Measurements from ENCODE around the gene S100A10. TPM values are rescaled to one million over a fixed set of nuclear protein-coding genes. Genes with fewer than 3 reads are reported as not detected.

S100A10 gene
- total RNA-seq, 1 donor from 2014 or later: 186 TPM

- Histone ChIP-seq H3K27ac (replicated peaks) (no peak overlapping the region), H3K9me3 (replicated peaks) (no peaks in the 10 kb centered on the region), H3K4me1 (peaks cover 93% of the 10 kb centered on the region), H3K4me3 (no peak overlapping the region), H3K36me3 (peaks cover 57% of the 10 kb centered on the region), H3K27me3 (ENCODE audit: low read depth) (no peaks in the 10 kb centered on the region)
- intact Hi-C loops (cut with micrococcal nuclease): no loop called here
- DNase-seq: no peak
- TF ChIP-seq CTCF (IDR thresholded peaks at IDR 0.05; ENCODE audit: borderline replicate concordance): no peak
These were observed 7.9 kb downstream of the S100A10 start for GRCh38 chr1:151985768-151986167.

DNA sequence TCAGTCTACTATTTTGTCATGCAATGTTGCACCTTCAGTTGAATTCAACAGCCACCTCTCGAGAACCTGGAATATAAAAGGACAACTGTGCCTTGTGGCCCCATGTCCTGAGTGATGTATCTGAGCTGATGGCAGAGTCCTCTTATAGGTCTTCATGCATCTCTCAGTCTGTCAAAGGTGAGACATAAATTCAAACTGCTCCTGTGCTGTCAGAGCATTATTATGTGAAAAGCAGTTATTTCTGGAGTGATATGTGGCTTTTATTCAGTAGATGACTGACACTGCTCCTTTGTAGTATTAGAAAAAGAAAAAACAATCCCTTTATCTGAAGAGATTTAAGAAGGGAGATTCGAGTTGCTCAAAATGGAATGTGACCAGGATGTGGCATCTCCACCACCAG lies 8.4 kb downstream of the S100A10 start:
- Histone ChIP-seq H3K27ac (replicated peaks) (no peak overlapping the region), H3K36me3 (peaks cover 59% of the 10 kb centered on the region), H3K9me3 (replicated peaks) (no peaks in the 10 kb centered on the region), H3K4me3 (no peak overlapping the region), H3K27me3 (ENCODE audit: low read depth) (no peaks in the 10 kb centered on the region), H3K4me1 (peaks cover 93% of the 10 kb centered on the region)
- TF ChIP-seq CTCF (IDR thresholded peaks at IDR 0.05; ENCODE audit: borderline replicate concordance): no peak
- no peak for DNase-seq
- intact Hi-C loops (cut with micrococcal nuclease): no loop called here

GRCh38 chr1:151984313-151984956 lies 9.2 kb downstream of the S100A10 start:
- Histone ChIP-seq H3K9me3 (replicated peaks) (no peaks in the 10 kb centered on the region), H3K27ac (replicated peaks) (no peak overlapping the region), H3K36me3 (peaks cover 59% of the 10 kb centered on the region), H3K4me1 (peaks cover 93% of the 10 kb centered on the region), H3K4me3 (no peak overlapping the region), H3K27me3 (ENCODE audit: low read depth) (no peaks in the 10 kb centered on the region)
- TF ChIP-seq CTCF (IDR thresholded peaks at IDR 0.05; ENCODE audit: borderline replicate concordance): no peak
- intact Hi-C loops (cut with micrococcal nuclease): no loop called here
- DNase-seq: no peak

GRCh38 chr1:151982300-151983005 lies 11.2 kb downstream of the S100A10 start:
- TF ChIP-seq CTCF (IDR thresholded peaks at IDR 0.05; ENCODE audit: borderline replicate concordance): no peak
- H3K36me3 ChIP-seq: peaks cover 59% of the 10 kb centered on the region
- H3K27ac ChIP-seq (replicated peaks): peak overlapping the region; percentile 9
- no peaks in the 10 kb centered on the region for H3K27me3 ChIP-seq (ENCODE audit: low read depth)
- H3K9me3 ChIP-seq (replicated peaks): no peaks in the 10 kb centered on the region
- DNase-seq: no peak
- intact Hi-C loops (cut with micrococcal nuclease): no loop called here
- no peak overlapping the region for H3K4me3 ChIP-seq
- peaks cover 76% of the 10 kb centered on the region for H3K4me1 ChIP-seq

DNA sequence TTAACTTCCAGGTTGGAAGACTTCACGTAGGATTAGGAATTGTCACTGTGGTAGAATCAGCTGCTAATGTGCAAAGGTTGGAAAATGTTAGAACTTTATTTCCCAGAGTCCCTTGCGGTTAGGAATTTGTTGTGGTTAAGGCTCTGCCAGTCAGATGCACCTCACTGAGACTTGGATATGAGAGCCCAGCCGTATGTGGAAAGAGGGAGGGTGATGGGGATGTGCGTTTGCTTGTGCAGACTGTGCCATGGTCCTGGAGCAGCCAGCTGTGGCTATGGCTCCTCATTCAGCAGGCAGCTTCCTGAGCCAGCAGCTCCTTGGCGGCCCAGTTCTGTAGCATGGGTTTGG lies 12.5 kb downstream of the S100A10 start:
- Histone ChIP-seq H3K4me1 (peaks cover 63% of the 10 kb centered on the region), H3K9me3 (replicated peaks) (no peaks in the 10 kb centered on the region), H3K4me3 (no peak overlapping the region), H3K27ac (replicated peaks) (peak overlapping the region; percentile 45), H3K36me3 (peaks cover 55% of the 10 kb centered on the region), H3K27me3 (ENCODE audit: low read depth) (no peaks in the 10 kb centered on the region)
- DNase-seq: no peak
- intact Hi-C loops (cut with micrococcal nuclease): no loop called here
- TF ChIP-seq CTCF (IDR thresholded peaks at IDR 0.05; ENCODE audit: borderline replicate concordance): no peak
